Right lung (tissue), 5 donors: ENCODE data around the gene RNF10. TPM values are rescaled to one million over a fixed set of nuclear protein-coding genes. Genes with fewer than 3 reads are reported as not detected.
"Not testable (repeated sequence)": the region's sequence is repeated elsewhere in the genome, so short reads cannot be mapped to it uniquely, and the experiment has no call there.

Source experiments
- DNase-seq, 2 donors: peaks; one replicate each; pipeline ENCODE4 v3.0.0-alpha.2; 2013
- polyA plus RNA-seq, 5 donors: library from polyadenylated mRNA; unstranded; fragments of 120-200 nt; gene quantifications; one replicate each; pipeline versions ENCODE4 v1.2.1 to v1.2.3, GENCODE V29; 2013; ENCODE audit warnings: inconsistent platforms in 1 of 5, low replicate concordance in 1 of 5; ENCODE audit not compliant: insufficient read length in 5 of 5, insufficient read depth in 1 of 5

Gene RNF10
- polyA plus RNA-seq, 5 donors = 152 to 208 (median 165) TPM

DNA sequence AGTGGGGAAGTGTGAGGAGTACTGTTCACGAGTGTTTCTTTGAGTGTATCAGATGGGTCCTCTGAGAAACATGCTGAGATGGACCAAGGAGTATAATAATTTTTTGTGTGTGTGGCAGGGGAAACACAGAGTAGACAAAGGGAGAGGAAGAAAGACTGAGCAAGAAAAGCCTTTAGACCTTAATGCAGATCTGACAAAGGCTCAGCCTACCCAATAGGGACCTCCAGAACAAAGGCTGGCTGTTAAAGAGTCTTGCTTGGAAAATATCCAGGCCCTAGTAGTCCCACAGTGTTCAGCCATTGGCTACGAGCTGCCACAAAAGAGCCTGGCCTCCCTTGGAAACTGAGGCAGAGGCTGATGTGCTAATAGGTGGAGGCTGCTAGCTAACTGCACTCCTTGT lies 18.7 kb upstream of the RNF10 start:
- DNase-seq = no peak

DNA sequence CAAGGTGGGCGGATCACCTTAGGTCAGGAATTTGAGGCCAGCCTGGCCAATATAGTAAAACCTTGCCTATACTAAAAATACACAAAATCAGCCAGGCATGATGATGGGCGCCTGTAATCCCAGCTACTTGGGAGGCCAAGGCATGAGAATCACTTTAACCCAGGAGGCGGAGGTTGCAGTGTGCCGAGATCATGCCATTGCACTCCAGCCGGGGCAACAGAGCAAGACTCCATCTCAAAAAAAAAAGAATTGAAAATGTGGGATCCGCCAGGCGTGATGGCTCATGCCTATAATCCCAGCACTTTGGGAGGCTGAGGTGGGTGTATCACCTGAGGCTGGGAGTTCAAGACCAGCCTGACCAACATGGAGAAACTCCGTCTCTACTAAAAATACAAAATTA lies 14.8 kb upstream of the RNF10 start:
- not testable (repeated sequence) for DNase-seq

DNA sequence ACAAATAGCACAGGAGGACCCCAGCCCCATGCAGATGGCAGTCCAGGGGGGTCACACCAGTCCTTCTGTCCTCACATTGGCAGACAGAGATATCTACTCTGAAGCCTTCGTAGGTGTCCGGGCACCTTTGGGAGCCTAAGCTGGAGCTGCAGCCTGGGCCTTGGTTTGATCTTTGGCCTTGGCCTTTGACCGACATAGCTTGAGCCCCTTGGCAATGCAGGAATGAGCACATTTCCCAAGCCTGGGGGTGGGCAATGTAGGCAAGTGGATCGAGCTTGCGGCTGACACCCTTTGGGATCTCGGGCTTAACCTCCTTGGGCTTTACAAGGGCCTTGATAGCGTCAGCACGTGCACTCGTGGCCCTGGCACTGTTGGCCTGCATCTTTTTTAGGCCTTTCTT lies 11.6 kb upstream of the RNF10 start:
- no peak for DNase-seq

DNA sequence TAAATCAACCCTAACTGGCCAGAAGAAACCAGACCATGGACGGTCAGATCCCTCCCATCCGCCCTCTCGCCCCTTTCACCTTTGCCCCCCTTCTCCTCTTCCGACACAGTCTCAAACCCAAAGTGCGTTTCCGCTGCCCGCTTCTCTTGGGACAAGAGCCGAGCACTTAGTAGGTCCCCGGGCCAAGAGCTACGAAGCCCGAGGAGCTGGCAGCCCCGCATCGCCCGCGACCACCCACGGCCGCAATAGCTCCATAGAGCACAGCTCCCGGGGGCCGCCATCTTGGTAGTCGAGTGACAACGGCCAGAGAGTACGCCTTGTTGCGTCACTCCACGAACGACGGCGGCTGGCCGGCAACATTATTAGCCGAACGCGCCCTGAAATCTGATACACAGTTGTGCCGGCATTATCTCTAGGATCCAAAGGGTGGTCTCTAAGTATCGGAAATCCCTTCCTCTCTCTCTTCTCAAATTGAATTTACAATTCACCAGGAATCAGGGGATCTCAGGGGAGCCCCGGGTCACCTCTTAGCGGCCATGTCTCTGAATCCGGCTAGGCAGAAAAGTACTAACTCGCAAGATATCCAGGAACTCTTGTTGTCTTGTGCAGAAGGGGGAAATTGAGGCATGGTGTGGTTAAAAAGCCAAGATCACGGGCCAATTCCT lies 5.2 kb upstream of the RNF10 start, which contains the start of gene COQ5:
Gene COQ5 (minus strand): TSS at position 298 of the 665 bp plus-strand sequence. CDS start 17 bp downstream, at position 281.
- DNase-seq = peak; percentile 90 to 92

DNA sequence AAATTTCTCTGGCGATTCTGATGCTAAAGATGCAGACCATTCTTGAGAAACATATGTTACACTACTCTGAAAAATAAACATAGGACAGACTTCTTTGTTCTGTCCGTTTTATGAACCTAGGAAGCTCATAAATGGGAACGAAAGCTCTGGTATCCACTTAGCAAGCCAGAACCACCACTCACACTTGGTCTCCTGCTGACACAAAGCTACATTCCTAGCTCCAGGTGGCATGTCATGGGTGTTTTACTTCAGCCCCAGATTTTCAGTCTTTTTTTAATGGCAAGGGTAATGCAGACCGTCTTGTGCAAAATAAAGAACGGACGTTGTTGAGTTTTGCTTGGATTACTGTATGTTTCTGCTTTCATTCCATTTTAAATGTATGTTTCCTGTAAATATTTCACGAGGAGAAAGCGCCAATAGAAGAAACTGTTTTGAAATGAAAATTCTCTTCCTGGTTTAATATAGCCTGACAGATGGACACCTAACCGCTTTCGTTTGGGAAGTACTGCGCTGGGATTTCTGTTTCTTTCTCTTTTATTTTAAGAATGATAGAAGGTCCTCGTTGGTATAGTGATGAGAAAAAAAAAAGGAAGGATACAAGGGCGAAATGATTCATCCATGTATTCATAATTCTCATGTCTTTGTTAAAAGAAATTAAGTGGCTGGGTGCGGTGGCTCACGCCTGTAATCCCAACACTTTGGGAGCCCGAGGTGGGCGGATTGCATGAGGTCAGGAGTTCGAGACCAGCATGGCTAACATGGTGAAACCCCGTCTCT lies 4.3 kb upstream of the RNF10 start:
- DNase-seq = peak in 1 of 2 donors; percentile 28

DNA sequence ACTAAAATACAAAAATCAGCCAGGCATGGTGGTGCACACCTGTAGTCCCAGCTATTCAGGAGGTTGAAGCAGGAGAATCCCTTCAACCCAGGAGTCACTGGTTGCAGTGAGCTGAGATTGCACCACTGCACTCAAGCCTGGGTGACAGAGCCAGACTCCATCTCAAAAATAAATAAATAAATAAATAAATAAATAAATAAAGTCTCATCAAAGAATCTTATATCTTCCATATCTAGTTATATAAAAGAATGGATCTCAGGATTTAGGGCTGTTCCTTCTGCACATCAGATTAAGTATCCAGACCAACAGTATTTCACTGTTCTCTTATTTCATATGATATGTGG lies 3.8 kb upstream of the RNF10 start:
- DNase-seq = not testable (repeated sequence)

DNA sequence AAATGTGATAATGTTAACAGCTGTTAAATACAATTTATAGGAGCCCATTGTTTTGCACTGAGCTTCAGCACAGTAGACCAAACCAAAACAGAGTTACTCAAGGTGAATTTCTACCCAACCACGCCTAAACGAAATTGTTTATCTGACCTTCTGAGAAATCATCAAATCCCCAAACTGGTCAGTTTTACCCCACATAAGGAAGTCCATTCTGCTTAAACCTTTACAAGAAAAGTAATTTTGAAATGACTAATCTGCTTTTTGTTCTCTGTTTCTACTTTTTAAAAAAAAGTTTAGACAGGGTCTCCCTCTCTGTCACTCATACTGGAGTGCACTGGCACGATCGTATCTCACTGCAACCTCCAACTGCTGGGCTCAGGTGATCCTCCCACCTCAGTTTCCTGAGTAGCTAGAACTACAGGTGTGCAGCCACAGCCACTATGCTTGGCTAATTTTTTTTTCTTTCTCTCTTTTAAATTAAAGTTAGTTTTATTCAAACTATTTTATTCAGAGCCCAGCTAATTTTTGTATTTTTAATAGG lies 1.4 kb upstream of the RNF10 start:
- DNase-seq = no peak

DNA sequence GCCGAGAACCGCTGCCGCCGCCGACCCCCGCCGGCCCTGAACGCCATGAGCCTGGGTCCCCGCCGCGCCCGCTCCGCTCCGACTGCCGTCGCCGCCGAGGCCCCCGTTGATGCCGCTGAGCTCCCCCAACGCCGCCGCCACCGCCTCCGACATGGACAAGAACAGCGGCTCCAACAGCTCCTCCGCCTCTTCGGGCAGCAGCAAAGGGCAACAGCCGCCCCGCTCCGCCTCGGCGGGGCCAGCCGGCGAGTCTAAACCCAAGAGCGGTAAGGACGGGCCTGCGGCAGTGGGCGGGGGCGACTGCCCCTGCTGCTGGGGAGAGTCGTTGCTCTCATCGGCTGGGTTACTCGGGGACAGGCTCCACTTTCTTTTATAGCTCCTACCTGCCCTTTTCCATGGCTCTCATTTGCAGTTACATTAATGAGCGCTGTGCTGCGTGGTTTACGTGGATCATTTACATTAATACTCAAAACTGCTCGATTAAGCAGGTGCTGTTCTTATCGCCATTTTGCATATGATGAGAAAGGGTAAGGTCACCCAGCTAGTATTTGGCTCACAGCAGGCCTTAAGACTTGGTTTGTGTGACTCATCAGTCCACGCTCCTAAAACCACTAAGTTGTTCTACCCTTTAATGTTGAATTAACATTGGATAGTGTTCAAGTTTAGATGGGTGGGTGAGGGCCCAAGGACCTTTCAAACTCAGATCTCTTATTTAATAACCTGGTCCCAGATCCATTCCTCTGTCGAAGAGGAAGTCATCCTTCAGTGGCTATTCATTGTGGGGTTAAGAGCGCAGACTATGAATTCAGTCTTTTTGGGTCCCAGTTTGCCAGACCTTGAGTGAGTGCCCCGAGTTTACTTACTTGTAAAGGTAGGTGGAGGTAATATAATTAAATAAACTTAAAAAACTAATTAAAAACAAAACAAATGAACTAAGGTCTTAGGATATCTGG lies 823 bp downstream of the RNF10 start:
- peak in 1 of 2 donors; percentile 34 for DNase-seq

DNA sequence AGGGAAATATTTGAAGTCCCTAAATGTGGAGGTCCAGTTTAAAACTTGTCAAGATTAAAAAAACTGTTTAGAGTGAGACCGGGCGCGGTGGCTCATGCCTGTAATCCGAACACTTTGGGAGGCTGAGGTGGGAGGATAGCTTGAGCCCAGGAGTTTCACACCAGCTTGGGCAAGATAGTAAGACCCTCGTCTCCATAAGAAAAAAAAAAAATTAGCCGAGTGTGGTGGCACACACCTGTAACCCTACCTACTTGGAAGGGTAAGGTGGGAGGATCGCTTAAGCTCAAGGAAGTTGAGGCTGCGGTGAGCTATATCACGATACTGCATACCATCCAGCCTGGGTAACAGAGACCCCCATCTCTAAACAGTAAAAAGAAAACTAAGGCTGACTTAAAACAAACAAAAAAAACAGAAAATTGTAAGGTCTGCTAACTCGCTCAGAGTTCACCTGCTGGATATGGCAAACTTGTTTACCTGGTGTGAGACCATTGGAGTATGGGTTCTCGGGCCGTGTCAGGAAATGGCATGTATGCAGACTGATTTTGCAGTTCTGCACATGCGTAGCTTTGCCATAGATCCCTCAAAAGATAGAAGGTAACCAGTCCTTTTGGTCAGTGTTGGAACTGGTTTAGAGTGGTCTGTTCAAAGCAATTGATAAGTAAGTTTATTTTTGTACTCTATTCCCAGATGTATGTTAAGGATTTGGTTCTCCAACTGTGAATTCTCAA lies 2.1 kb downstream of the RNF10 start:
- DNase-seq = no peak

DNA sequence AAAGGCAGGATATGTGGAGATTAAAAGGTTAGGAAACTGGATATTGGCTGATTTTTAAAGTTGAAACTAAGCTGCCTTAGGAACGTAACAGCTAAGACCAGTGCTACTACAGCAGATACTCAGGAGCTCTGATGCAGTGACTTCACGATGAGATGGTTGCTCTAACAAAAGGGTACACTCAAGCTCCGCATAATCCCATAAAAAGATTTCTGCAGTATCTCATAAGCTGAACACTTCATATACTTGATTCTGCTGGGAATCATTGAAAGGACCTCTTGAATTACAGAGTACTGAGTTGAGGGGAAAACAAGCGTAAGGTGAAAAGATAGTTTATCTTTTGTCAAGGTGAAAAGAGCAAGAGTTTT lies 3.7 kb downstream of the RNF10 start:
- DNase-seq = no peak

DNA sequence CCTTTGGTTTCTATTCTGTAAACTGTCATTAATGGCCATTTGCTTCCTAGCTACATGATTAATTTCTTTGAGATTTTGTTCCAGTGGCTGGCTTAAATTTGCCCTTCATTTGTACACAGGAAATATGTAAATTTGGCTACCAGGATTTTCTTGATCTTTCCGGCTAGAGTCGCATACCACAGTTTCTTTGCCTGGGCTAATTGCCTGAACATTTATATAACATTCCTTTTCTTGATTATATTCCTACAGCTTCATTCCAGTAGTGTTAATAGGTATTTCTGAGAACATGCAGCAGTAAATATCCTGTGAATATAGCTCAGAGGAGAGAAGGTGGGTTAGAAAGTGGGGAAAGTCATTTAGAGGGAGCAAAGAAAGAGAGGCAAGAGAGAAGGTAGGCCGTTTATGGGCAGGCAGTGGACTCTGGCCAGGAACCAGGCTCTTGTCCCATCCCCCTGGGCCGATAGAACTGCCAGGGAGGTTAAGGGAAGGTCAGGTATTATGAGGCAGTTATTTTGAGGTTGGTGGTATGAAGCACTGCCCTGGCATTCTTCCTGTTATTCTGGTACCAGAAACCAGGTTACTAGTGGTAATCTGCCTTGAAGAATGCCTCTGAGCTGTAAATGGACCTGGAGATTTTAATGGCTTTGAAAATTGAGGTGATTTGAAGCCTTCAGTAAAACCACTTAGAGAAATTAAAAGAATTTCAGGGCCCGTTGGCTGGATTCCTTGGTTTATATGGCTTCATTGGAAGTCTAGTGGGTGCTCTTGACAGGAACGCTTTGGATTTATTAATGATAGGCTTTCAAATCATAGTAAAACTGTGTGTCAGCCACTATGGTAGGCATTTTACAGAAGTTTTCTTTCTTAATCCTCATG lies 4.4 kb downstream of the RNF10 start:
- DNase-seq = no peak

DNA sequence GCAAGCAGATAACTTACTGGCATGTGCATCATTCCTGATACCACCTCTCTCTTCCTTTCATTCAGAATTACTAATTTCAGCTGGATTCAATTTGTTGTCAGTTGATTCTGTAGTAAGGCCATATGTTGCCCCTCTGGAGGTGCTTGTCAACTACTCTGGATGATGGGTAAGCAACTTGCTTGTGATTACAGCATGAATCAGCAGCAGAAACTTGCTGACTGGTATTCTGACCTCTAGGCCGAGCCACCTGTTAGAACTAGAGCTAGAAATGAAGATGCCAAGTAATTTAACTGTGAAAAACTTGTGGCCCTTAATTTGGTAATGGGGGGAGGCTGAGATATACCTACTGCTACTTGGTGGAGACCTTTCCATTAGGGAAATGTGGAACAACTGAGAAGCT lies 5.1 kb downstream of the RNF10 start:
- no peak for DNase-seq

DNA sequence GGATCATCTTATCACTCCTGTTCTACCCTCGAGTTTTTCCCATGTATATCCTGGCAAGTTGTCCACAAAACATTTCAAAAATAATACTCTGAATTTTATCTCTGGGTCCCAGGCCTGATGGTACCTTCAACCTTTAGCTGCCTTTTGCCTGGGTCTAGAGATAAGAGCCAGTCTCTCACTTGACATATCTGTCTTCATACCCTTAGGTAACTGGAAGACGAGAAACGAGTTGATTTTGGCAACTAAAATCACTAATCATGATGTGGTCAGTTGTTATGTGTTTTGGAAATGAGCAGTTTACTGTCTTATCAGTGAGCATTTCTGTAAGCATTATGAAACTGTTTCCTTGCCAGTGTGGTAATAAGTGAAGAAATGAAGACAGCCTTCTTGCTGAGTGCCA lies 6.3 kb downstream of the RNF10 start:
- DNase-seq = no peak

DNA sequence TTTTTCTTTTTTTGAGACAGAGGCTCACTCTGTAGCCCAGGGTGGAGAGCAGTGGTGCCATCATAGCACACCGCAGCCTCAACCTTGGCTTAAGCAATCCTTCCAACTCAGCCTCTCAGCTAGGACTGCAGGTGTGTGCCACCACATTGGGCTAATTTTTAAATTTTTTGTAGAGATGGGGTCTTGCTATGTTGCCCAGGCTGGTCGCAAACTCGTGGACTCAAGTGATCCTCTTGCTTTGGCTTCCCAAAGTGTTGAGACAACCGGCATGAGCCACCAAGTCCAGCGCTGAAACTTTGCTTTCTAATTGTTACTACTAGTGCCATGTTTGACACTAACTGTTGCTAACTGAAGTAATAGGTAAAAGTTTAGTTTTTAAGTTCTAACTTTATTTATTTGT lies 8.0 kb downstream of the RNF10 start:
- DNase-seq = no peak

DNA sequence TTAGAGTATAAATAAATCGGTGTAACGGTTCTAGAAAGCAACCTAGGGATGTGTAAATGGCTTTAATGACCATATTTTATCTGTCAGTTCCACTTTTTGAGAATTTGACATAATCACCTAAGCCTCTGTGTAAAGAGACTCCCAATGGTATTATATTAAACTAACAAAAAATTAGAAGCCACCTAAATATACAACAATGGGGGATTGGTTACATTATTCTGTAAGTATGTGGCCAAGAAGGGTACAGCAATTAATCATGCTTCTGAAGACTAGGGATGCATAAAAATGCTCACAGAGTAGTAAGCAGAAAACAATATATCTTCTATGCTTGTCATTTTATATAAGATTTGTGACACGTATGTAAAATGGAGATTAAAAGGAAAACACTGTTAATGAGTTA lies 10.5 kb downstream of the RNF10 start:
- no peak for DNase-seq

DNA sequence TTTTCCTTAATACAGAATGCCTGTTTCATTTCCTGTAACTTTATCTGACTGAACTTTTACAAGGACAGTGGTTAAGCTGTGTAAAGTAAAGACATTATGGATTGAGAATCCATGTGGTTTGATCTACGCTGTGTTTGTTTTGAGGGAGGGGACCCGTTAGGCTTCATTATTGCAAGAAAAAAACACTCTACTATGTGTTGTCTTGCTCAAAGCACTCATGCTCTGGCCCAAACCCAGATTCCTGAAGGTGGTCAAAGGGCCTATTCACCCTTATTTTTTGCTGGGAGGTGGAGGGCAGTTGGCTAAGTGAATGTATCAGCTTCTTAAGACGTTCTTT lies 11.9 kb downstream of the RNF10 start:
- no peak for DNase-seq

DNA sequence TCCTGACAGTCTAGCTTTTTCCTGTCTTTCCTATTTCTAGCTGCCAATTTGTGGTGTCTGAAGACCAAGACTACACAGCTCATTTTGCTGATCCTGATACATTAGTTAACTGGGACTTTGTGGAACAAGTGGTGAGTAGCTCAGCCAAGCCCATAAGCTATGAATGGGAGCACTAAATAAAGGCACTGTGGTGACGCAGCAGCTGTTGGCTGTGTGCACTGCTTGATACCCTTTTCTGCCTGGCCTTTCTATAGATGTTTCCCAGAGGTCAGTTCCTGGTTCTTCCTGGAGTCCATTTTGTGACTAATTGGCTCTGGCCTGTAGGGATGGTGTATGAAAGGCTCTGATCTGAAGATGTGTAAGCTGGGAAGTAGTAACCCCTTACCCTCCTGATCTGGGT lies 20.5 kb downstream of the RNF10 start:
- DNase-seq = no peak

DNA sequence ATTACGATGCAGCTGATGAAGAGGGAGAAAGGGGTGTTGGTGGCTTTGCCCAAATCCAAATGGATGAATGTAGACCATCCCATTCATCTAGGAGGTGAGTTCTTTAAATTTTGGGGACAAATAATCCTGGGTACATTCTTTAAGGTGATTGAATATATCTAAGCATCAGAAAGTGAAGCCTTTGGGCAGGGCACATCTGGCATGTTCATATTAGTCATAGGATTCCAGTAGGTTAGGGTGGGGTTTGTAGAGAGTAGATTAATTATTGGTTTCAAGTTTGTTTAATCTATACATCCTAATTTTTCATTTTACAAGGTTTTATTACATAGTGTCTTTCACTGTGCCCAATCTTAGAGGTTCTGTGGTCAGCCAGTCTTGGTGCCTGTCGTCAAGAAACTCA lies 23.4 kb downstream of the RNF10 start:
- no peak for DNase-seq

DNA sequence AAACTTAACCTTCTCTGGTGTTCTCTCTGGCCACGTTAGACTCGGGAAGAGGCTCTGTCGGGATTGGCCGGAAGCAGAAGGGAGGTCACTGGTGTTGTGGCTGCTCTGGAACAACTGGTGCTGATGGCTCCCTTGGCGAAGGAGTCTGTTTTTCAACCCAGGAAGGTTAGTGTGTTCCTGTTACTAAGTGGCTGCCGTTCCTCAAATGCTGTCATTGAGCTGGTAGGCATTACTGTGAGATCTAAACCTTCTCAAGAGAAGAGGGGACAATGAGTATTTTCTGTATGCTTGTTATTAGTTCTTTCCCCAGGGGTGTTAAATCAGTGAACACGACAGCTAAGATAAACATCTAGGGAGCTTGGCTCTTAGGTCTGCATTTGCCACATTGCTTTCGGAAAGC lies 28.8 kb downstream of the RNF10 start:
- DNase-seq = no peak

DNA sequence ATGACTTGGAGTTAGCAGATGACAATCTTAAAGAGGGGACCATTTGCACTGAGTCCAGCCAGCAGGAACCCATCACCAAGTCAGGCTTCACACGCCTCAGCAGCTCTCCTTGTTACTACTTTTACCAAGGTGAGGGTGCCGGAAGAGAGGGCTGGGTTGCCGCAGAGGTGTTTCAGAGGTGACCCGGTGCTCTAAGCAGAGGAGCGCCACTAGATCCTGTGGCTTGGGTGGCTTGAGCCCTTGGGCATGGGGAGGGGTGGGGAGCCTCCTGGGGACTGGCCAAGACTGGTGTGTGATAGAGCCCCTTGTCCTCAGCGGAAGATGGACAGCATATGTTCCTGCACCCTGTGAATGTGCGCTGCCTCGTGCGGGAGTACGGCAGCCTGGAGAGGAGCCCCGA lies 29.3 kb downstream of the RNF10 start:
- no peak for DNase-seq

DNA sequence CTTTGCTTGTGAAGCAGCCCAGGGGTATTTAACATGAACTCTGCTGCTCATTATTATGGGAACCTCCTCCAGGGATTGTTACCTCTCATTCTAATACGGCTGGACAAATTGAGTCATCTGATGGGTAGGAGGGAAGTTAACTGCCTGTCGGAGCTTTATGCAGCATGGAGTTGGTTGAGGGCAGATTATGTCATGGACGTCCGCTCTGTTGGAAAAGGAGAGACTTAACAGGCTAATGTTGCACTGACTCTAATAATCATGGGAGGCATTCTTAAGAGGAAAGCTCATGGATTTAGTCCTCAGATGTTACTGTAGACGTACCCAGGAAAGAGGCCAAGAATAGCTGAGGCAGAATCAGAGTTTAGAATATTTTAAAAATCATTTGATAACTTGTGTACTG lies 37.1 kb downstream of the RNF10 start:
- DNase-seq = no peak
